ENCODE measurements around the gene ATP6V0D1.

- TF ChIP-seq CTCF (IDR thresholded peaks at IDR 0.05; ENCODE audit: low read length) (no peak), EZH2 (IDR thresholded peaks at IDR 0.05; ENCODE audit: borderline replicate concordance, low read length) (no peak)
Measured at GRCh38 chr16:67483731-67484525, 3.0 kb upstream of the ATP6V0D1 start.
